K562 (cell line): Measurements from ENCODE around the gene PIGV. TPM values are rescaled to one million over a fixed set of nuclear protein-coding genes. Genes with fewer than 3 reads are reported as not detected.

Experiments
- ATAC-seq: fragments of 200-7000 bp; cut with Tn5 transposase; 3 replicates; pipeline ENCODE4 v1.9.1; 2020; ENCODE audit warnings: moderate library complexity
- BruUV-seq: library from RNA; stranded (reverse); fragments of 400-500 nt; replicated peaks from 2 replicates; lab custom pipeline; 2021; lab: Mats Ljungman, UMichigan
- CTCF ChIA-PET: fragments of 300-600 bp; formaldehyde crosslinking; extraction: SDS; loops from one replicate; lab custom pipeline; 2021; ENCODE audit warnings: low intra/inter-chr PET ratio; lab: Yijun Ruan, JAX
- POLR2A ChIA-PET: fragments of 300-600, 350-650 bp; sonication (Branson Sonifier 250); formaldehyde crosslinking; extraction: SDS; loops from one replicate; lab custom pipeline; 2021; ENCODE audit warnings: antibody characterized with exemption, inconsistent platforms; lab: Yijun Ruan, JAX
- DNase-seq, 4 experiments: peaks; one replicate each; pipeline versions ENCODE4 v3.0.0 to v3.0.0-alpha.2; 2011 to 2018; ENCODE audit warnings: low spot score in 3 of 4, mixed read lengths in 3 of 4; ENCODE audit errors: extremely low read depth in 1 of 4
- FAIRE-seq: peaks from 2 replicates; lab custom pipeline; 2011; peaks lifted over from hg19 to GRCh38; lab: Jason Lieb, UNC
- H2AFZ ChIP-seq: 2 replicates; pipeline ENCODE4 v1.6.0; 2011; ENCODE audit warnings: low read depth, low read length, control low read depth, inconsistent platforms
- H3K27ac ChIP-seq: fragments of 200-600 bp; 3 replicates; pipeline ENCODE4 v1.8.0; 2011; ENCODE audit warnings: low read depth, mild to moderate bottlenecking, control low read depth, inconsistent platforms, low read length, moderate library complexity, mixed read lengths; ENCODE audit errors: extremely low read depth
- H3K27me3 ChIP-seq, 2 experiments: fragments of 300-600 bp in 1 of 2; 2 replicates in 1 of 2; 3 replicates in 1 of 2; pipeline versions ENCODE4 v1.6.0 to v1.8.0; 2011; ENCODE audit warnings: inconsistent platforms in 2 of 2, low read length in 2 of 2, mild to moderate bottlenecking in 1 of 2, mixed read lengths in 1 of 2, moderate library complexity in 1 of 2; ENCODE audit not compliant: control insufficient read depth in 2 of 2, insufficient read depth in 2 of 2
- H3K36me3 ChIP-seq: fragments of 300-600 bp; 3 replicates; pipeline ENCODE4 v1.8.0; 2011; ENCODE audit warnings: mild to moderate bottlenecking, low read length, inconsistent platforms; ENCODE audit not compliant: control insufficient read depth, insufficient read depth
- H3K4me1 ChIP-seq, 2 experiments: fragments of 200-600 bp in 1 of 2; replicated peaks in 1 of 2; 2 replicates in 1 of 2; 3 replicates in 1 of 2; pipeline versions ENCODE4 v1.5.1 to v1.8.0; 2011; ENCODE audit warnings: inconsistent platforms in 2 of 2, low read length in 2 of 2, mild to moderate bottlenecking in 1 of 2, mixed read lengths in 1 of 2, moderate library complexity in 1 of 2; ENCODE audit not compliant: control insufficient read depth in 2 of 2, insufficient read depth in 2 of 2
- H3K4me2 ChIP-seq: 2 replicates; pipeline ENCODE4 v1.6.1; 2011; ENCODE audit warnings: low read length, control low read depth, inconsistent platforms, mixed read lengths; ENCODE audit not compliant: insufficient read depth
- H3K4me3 ChIP-seq: fragments of 200-600 bp; sonication (generic), shearing (Covaris generic); 2 replicates; pipeline ENCODE4 v1.5.1; 2016; ENCODE audit warnings: control low read depth, inconsistent platforms
- H3K79me2 ChIP-seq: fragments of 200-600 bp; 3 replicates; pipeline ENCODE4 v1.8.0; 2011; ENCODE audit warnings: low read length, inconsistent platforms; ENCODE audit not compliant: control insufficient read depth, insufficient read depth
- H3K9ac ChIP-seq, 2 experiments: 2 replicates each; pipeline versions ENCODE4 v1.6.0 to v1.6.1; 2011; ENCODE audit warnings: low read depth in 2 of 2, low read length in 2 of 2, control low read depth in 1 of 2, inconsistent platforms in 1 of 2, mild to moderate bottlenecking in 1 of 2, mixed read lengths in 1 of 2; ENCODE audit not compliant: insufficient read depth in 1 of 2
- H3K9me1 ChIP-seq: one replicate; pipeline ENCODE4 v1.6.0; 2011; ENCODE audit warnings: inconsistent platforms, mild to moderate bottlenecking, low read length, moderate library complexity; ENCODE audit not compliant: control insufficient read depth, insufficient read depth
- H3K9me3 ChIP-seq: replicated peaks from 2 replicates; pipeline ENCODE4 v1.5.1; 2011; ENCODE audit warnings: low read depth, low read length, inconsistent platforms; ENCODE audit not compliant: control insufficient read depth, insufficient read depth
- H4K20me1 ChIP-seq: replicated peaks from 2 replicates; pipeline ENCODE4 v1.6.1; 2011; ENCODE audit warnings: low read length, inconsistent platforms, mixed read lengths; ENCODE audit not compliant: control insufficient read depth, insufficient read depth
- GATA2 ChIP-seq: sonication (generic); formaldehyde crosslinking; IDR thresholded peaks from 2 replicates; pipeline ENCODE4 v1.4.0; 2020; ENCODE audit warnings: mild to moderate bottlenecking, missing genetic modification reagents
- NFIC ChIP-seq: fragments of 450-650 bp; IDR thresholded peaks from 2 replicates; pipeline ENCODE4 v1.6.1; 2017; ENCODE audit warnings: mild to moderate bottlenecking, inconsistent platforms
- ZNF398 ChIP-seq: fragments of 250-450 bp; sonication (Bioruptor Pico); IDR thresholded peaks from 2 replicates; pipeline ENCODE4 v1.8.0; 2021; ENCODE audit warnings: moderate library complexity, mild to moderate bottlenecking, inconsistent platforms
- ZNF695 ChIP-seq: fragments of 450-650 bp; formaldehyde crosslinking; IDR thresholded peaks from 2 replicates; pipeline ENCODE4 v1.4.0; 2020; ENCODE audit warnings: mild to moderate bottlenecking, moderate library complexity
- ZNF79 ChIP-seq: fragments of 250-450 bp; sonication (Bioruptor Pico); IDR thresholded peaks from 2 replicates; pipeline ENCODE4 v1.4.0; 2020; ENCODE audit warnings: low read depth, mild to moderate bottlenecking, moderate library complexity
- WGBS: fragments of 100-300 bp; shearing (Covaris generic); methylation state at CpG from one replicate; pipeline ENCODE4 v1.1.6; 2016; ENCODE audit warnings: low coverage, mixed read lengths; ENCODE audit not compliant: insufficient coverage; ENCODE audit errors: missing lambda C conversion rate; 5-methylcytosine and 5-hydroxymethylcytosine counted together
- in situ Hi-C: fragments of 300-500 bp; cut with MboI; formaldehyde crosslinking; loops from 4 replicates; pipeline ENCODE4 v1.15.0; 2018; ENCODE audit warnings: inconsistent platforms, mixed read lengths
- intact Hi-C: fragments of 100-400 bp; cut with micrococcal nuclease; formaldehyde crosslinking; loops from 2 replicates; pipeline ENCODE4 v1.14.2; 2022
- polyA plus RNA-seq, 8 experiments: library from polyadenylated mRNA; depleted of rRNA in 4 of 8; stranded (reverse) in 5 of 8; unstranded in 3 of 8; fragments of >200 nt; fragmentation: Nextera tagmentation in 2 of 8; fragmentation: Illumina TruSeq in 1 of 8; extraction: Ambion mirVana in 2 of 8; extraction: Trizol in 1 of 8; gene quantifications; 2 replicates each; pipeline versions ENCODE4 v1.2.1 to v1.2.3, GENCODE V29; 2011 to 2014; ENCODE audit warnings: inconsistent platforms in 1 of 8, missing spikeins in 1 of 8
- total RNA-seq, 7 experiments: library from RNA; depleted of rRNA in 6 of 7; stranded (reverse); fragments of >200 nt in 6 of 7; fragmentation: Illumina TruSeq in 2 of 7; extraction: Trizol in 2 of 7; gene quantifications; 2 replicates each; pipeline versions ENCODE4 v1.2.1 to v1.2.3, GENCODE V29; 2011 to 2021; ENCODE audit warnings: low replicate concordance in 1 of 7
- TF ChIP-seq, protein P1 (sequence below): IDR thresholded peaks from 2 replicates; pipeline ENCODE4 v1.6.1; 2016; ENCODE audit warnings: missing genetic modification characterization, missing compliant biosample characterization
- TF ChIP-seq, protein P2 (sequence below), 2 experiments: fragments of 450-650 bp in 1 of 2; sonication (generic) in 1 of 2; formaldehyde crosslinking in 1 of 2; IDR thresholded peaks; 2 replicates each; pipeline versions ENCODE4 v1.7.1 to v1.9.0; 2016 to 2022; ENCODE audit warnings: inconsistent platforms in 1 of 2, mild to moderate bottlenecking in 1 of 2, missing genetic modification reagents in 1 of 2
- TF ChIP-seq, protein P3 (sequence below): IDR thresholded peaks from 2 replicates; pipeline ENCODE4 v1.6.1; 2014; ENCODE audit warnings: antibody characterized with exemption

PIGV gene
- total and polyA plus RNA-seq, 9 of the 15 experiments (the other 6 are each of a cell fraction or from before 2014, with no cell fraction given), result 8.4 to 21.8 (median 11.7) TPM

DNA sequence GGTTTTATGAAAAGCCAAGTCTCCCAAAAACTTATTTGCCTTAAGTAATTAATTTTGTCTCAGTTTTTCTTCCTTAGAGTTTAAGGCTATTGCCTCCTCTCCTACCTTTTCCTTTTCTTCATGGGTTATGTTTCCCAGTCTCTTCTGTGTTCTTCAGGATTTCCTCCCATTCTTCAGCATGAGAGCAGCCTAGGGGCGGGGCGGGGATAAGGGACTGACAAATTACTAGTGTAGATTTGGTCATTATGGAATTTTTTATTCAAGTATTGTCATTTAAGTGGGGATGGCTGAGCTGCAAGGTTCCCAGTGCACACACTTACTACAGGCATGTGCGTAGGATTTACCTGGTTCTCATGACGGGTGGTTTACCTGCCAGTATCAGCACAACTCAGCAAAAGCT lies 35.2 kb upstream of the PIGV start:
- POLR2A ChIA-PET, result interaction anchor here (0.6 to 1.1 kb wide), 3 partner anchors 8 to 45 kb away, joined by 3 read pairs; no protein-coding TSS in a partner anchor
- H3K27ac ChIP-seq, result no peak overlapping the region
- TF ChIP-seq, protein P1, sequence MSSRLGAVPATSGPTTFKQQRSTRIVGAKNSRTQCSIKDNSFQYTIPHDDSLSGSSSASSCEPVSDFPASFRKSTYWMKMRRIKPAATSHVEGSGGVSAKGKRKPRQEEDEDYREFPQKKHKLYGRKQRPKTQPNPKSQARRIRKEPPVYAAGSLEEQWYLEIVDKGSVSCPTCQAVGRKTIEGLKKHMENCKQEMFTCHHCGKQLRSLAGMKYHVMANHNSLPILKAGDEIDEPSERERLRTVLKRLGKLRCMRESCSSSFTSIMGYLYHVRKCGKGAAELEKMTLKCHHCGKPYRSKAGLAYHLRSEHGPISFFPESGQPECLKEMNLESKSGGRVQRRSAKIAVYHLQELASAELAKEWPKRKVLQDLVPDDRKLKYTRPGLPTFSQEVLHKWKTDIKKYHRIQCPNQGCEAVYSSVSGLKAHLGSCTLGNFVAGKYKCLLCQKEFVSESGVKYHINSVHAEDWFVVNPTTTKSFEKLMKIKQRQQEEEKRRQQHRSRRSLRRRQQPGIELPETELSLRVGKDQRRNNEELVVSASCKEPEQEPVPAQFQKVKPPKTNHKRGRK, result no peak
- no peak for TF ChIP-seq NFIC
- TF ChIP-seq, protein P2, sequence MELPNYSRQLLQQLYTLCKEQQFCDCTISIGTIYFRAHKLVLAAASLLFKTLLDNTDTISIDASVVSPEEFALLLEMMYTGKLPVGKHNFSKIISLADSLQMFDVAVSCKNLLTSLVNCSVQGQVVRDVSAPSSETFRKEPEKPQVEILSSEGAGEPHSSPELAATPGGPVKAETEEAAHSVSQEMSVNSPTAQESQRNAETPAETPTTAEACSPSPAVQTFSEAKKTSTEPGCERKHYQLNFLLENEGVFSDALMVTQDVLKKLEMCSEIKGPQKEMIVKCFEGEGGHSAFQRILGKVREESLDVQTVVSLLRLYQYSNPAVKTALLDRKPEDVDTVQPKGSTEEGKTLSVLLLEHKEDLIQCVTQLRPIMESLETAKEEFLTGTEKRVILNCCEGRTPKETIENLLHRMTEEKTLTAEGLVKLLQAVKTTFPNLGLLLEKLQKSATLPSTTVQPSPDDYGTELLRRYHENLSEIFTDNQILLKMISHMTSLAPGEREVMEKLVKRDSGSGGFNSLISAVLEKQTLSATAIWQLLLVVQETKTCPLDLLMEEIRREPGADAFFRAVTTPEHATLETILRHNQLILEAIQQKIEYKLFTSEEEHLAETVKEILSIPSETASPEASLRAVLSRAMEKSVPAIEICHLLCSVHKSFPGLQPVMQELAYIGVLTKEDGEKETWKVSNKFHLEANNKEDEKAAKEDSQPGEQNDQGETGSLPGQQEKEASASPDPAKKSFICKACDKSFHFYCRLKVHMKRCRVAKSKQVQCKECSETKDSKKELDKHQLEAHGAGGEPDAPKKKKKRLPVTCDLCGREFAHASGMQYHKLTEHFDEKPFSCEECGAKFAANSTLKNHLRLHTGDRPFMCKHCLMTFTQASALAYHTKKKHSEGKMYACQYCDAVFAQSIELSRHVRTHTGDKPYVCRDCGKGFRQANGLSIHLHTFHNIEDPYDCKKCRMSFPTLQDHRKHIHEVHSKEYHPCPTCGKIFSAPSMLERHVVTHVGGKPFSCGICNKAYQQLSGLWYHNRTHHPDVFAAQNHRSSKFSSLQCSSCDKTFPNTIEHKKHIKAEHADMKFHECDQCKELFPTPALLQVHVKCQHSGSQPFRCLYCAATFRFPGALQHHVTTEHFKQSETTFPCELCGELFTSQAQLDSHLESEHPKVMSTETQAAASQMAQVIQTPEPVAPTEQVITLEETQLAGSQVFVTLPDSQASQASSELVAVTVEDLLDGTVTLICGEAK (IDR thresholded peaks at IDR 0.05), result no peak
- TF ChIP-seq, protein P2 (CRISPR knock-in tag; IDR thresholded peaks at IDR 0.05), result no peak
- TF ChIP-seq GATA2 (CRISPR knock-in tag), result no peak
- no peak for TF ChIP-seq ZNF398 (CRISPR knock-in tag)
- no peak for TF ChIP-seq ZNF695 (CRISPR knock-in tag)
- TF ChIP-seq ZNF79 (CRISPR knock-in tag), result no peak
- TF ChIP-seq, protein P3, sequence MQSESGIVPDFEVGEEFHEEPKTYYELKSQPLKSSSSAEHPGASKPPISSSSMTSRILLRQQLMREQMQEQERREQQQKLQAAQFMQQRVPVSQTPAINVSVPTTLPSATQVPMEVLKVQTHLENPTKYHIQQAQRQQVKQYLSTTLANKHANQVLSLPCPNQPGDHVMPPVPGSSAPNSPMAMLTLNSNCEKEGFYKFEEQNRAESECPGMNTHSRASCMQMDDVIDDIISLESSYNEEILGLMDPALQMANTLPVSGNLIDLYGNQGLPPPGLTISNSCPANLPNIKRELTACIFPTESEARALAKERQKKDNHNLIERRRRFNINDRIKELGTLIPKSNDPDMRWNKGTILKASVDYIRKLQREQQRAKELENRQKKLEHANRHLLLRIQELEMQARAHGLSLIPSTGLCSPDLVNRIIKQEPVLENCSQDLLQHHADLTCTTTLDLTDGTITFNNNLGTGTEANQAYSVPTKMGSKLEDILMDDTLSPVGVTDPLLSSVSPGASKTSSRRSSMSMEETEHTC, result no peak

More for the DNA sequence above, 35.2 kb upstream of the PIGV start:
- Histone ChIP-seq H3K4me2 (no peak overlapping the region), H4K20me1 (0 out of 2 replicates have a peak, but pooled peaks cover 7% of the 10 kb centered on the region), H3K27me3 (no peaks in the 10 kb centered on the region), H3K4me3 (no peak overlapping the region), H3K9ac (no peak overlapping the region), H3K9me1 (no peaks in the 10 kb centered on the region), H2AFZ (no peak overlapping the region), H3K9me3 (no peaks in the 10 kb centered on the region), H3K36me3 (peaks cover 87% of the 10 kb centered on the region), H3K79me2 (peaks cover 81% of the 10 kb centered on the region), H3K4me1 (no peaks in the 10 kb centered on the region)
- no TSS peak for BruUV-seq
- DNase-seq, result no peak
- no peak for FAIRE-seq
- WGBS, result 97% methylated on average over 4 of the region's 4 CpGs
- intact Hi-C loops, result no loop called here
- CTCF ChIA-PET, result no interaction called here
- no peak for ATAC-seq
- in situ Hi-C loops, result no loop called here
